Thyroid gland (tissue), 4 donors: Measurements from ENCODE around the gene KRT9.

Experiments used
- POLR2A ChIP-seq, 2 donors: fragments of 450-650 bp; IDR thresholded peaks; one replicate each; pipeline ENCODE4 v1.6.1; 2017; ENCODE audit warnings: antibody characterized with exemption in 2 of 2, mild to moderate bottlenecking in 2 of 2, moderate library complexity in 1 of 2
- TF ChIP-seq, protein P1 (sequence below), 6 experiments: fragments of 200-600 bp in 3 of 6; fragments of 450-650 bp in 3 of 6; sonication (generic) in 3 of 6; IDR thresholded peaks; one replicate each; pipeline ENCODE4 v1.5.1; 2016 to 2019; ENCODE audit warnings: antibody characterized with exemption in 6 of 6, mild to moderate bottlenecking in 2 of 6, inconsistent platforms in 1 of 6, moderate library complexity in 1 of 6

GRCh38 chr17:41579484-41580243 is 7.8 kb upstream of the KRT9 start:
- TF ChIP-seq, protein P1, sequence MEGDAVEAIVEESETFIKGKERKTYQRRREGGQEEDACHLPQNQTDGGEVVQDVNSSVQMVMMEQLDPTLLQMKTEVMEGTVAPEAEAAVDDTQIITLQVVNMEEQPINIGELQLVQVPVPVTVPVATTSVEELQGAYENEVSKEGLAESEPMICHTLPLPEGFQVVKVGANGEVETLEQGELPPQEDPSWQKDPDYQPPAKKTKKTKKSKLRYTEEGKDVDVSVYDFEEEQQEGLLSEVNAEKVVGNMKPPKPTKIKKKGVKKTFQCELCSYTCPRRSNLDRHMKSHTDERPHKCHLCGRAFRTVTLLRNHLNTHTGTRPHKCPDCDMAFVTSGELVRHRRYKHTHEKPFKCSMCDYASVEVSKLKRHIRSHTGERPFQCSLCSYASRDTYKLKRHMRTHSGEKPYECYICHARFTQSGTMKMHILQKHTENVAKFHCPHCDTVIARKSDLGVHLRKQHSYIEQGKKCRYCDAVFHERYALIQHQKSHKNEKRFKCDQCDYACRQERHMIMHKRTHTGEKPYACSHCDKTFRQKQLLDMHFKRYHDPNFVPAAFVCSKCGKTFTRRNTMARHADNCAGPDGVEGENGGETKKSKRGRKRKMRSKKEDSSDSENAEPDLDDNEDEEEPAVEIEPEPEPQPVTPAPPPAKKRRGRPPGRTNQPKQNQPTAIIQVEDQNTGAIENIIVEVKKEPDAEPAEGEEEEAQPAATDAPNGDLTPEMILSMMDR (IDR thresholded peaks at IDR 0.05), result peak; percentile 39 to 76 (median 68)
- TF ChIP-seq POLR2A (IDR thresholded peaks at IDR 0.05), result no peak
